H9 (cell line): ENCODE measurements around the gene C1orf21. TPM values are rescaled to one million over a fixed set of nuclear protein-coding genes. Genes with fewer than 3 reads are reported as not detected.
A peak's percentile ranks its signal among the peaks of the same experiment; 100 is the strongest.

Source experiments
- DNase-seq: peaks from one replicate; pipeline ENCODE4 v3.0.0-alpha.2; 2017
- H2AFZ ChIP-seq: one replicate; pipeline ENCODE4 v1.6.1; 2013; ENCODE audit warnings: mild to moderate bottlenecking, low read length, control low read depth, moderate library complexity
- H2AK5ac ChIP-seq: 2 replicates; pipeline ENCODE4 v1.6.1; 2013; ENCODE audit warnings: low read length, control low read depth, mixed read lengths; ENCODE audit not compliant: insufficient read length
- H2BK120ac ChIP-seq: one replicate; pipeline ENCODE4 v1.6.1; 2013; ENCODE audit warnings: low read depth, mild to moderate bottlenecking, low read length, control low read depth, inconsistent platforms; ENCODE audit not compliant: poor library complexity, severe bottlenecking
- H2BK12ac ChIP-seq: 2 replicates; pipeline ENCODE4 v1.6.1; 2013; ENCODE audit warnings: low read length, control low read depth, mixed read lengths, low read depth; ENCODE audit not compliant: insufficient read length
- H2BK15ac ChIP-seq: 2 replicates; pipeline ENCODE4 v1.6.1; 2013; ENCODE audit warnings: low read depth, low read length, control low read depth
- H2BK20ac ChIP-seq: one replicate; pipeline ENCODE4 v1.6.1; 2013; ENCODE audit warnings: low read depth, mild to moderate bottlenecking, low read length, control low read depth, inconsistent platforms; ENCODE audit not compliant: poor library complexity, severe bottlenecking
- H2BK5ac ChIP-seq: 2 replicates; pipeline ENCODE4 v1.6.1; 2013; ENCODE audit warnings: low read length, control low read depth, mixed read lengths; ENCODE audit not compliant: insufficient read length
- H3K14ac ChIP-seq: 2 replicates; pipeline ENCODE4 v1.6.1; 2013; ENCODE audit warnings: low read length, control low read depth; ENCODE audit not compliant: insufficient read depth
- H3K18ac ChIP-seq: 2 replicates; pipeline ENCODE4 v1.6.1; 2013; ENCODE audit warnings: low read depth, mild to moderate bottlenecking, mixed read lengths, low read length, control low read depth; ENCODE audit not compliant: insufficient read length
- H3K23ac ChIP-seq: 2 replicates; pipeline ENCODE4 v1.6.1; 2013; ENCODE audit warnings: low read length, control low read depth, mixed read lengths, low read depth; ENCODE audit not compliant: insufficient read length
- H3K23me2 ChIP-seq: 2 replicates; pipeline ENCODE4 v1.6.1; 2013; ENCODE audit warnings: low read depth, mild to moderate bottlenecking, mixed read lengths, low read length, control low read depth; ENCODE audit not compliant: insufficient read length, poor library complexity, severe bottlenecking
- H3K27ac ChIP-seq: 2 replicates; pipeline ENCODE4 v1.5.1; 2013; ENCODE audit warnings: low read length, control low read depth, mixed read lengths, low read depth; ENCODE audit not compliant: insufficient read length
- H3K27me3 ChIP-seq: 2 replicates; pipeline ENCODE4 v1.6.1; 2013; ENCODE audit warnings: low read length, control low read depth, inconsistent platforms; ENCODE audit not compliant: insufficient read depth
- H3K4ac ChIP-seq: 2 replicates; pipeline ENCODE4 v1.6.1; 2013; ENCODE audit warnings: low read depth, mild to moderate bottlenecking, control low read depth, inconsistent platforms, low read length, moderate library complexity
- H3K4me1 ChIP-seq: 2 replicates; pipeline ENCODE4 v1.6.1; 2013; ENCODE audit warnings: low read length, control low read depth, inconsistent platforms; ENCODE audit not compliant: insufficient read depth
- H3K4me2 ChIP-seq: 2 replicates; pipeline ENCODE4 v1.6.1; 2013; ENCODE audit warnings: low read length, control low read depth, mixed read lengths; ENCODE audit not compliant: insufficient read length, insufficient read depth
- H3K56ac ChIP-seq: 2 replicates; pipeline ENCODE4 v1.6.1; 2013; ENCODE audit warnings: low read depth, mild to moderate bottlenecking, mixed read lengths, low read length, control low read depth; ENCODE audit not compliant: insufficient read length
- H3K79me1 ChIP-seq: 2 replicates; pipeline ENCODE4 v1.6.1; 2013; ENCODE audit warnings: low read depth, mild to moderate bottlenecking, moderate library complexity, low read length, control low read depth, inconsistent platforms; ENCODE audit not compliant: insufficient read depth, poor library complexity, severe bottlenecking
- H3K79me2 ChIP-seq: 2 replicates; pipeline ENCODE4 v1.6.1; 2013; ENCODE audit warnings: low read length, control low read depth, inconsistent platforms; ENCODE audit not compliant: insufficient read depth
- H3K9ac ChIP-seq: 2 replicates; pipeline ENCODE4 v1.6.1; 2013; ENCODE audit warnings: low read length, control low read depth, mixed read lengths; ENCODE audit not compliant: insufficient read length; ENCODE audit errors: extremely low read depth
- H3K9me3 ChIP-seq: one replicate; pipeline ENCODE4 v1.6.1; 2013; ENCODE audit warnings: low read depth, low read length, inconsistent platforms; ENCODE audit not compliant: control insufficient read depth
- H3T11ph ChIP-seq: one replicate; pipeline ENCODE4 v1.6.1; 2013; ENCODE audit warnings: mild to moderate bottlenecking, low read length, control low read depth, inconsistent platforms
- H4K20me1 ChIP-seq: one replicate; pipeline ENCODE4 v1.6.1; 2013; ENCODE audit not compliant: control insufficient read depth, insufficient read length, insufficient read depth
- H4K5ac ChIP-seq: 2 replicates; pipeline ENCODE4 v1.6.1; 2013; ENCODE audit warnings: low read depth, mild to moderate bottlenecking, mixed read lengths, low read length, control low read depth; ENCODE audit not compliant: insufficient read length
- H4K8ac ChIP-seq: replicated peaks from 2 replicates; pipeline ENCODE4 v1.6.1; 2013; ENCODE audit warnings: low read length, control low read depth, mixed read lengths, low read depth; ENCODE audit not compliant: insufficient read length
- H4K91ac ChIP-seq: 2 replicates; pipeline ENCODE4 v1.6.1; 2013; ENCODE audit warnings: low read depth, mild to moderate bottlenecking, moderate library complexity, mixed read lengths, low read length, control low read depth; ENCODE audit not compliant: insufficient read length
- H3K27ac Mint-ChIP-seq, 3 experiments: 2 replicates in 2 of 3; 3 replicates in 1 of 3; pipeline ENCODE4 v1.8.0; 2020 to 2021; ENCODE audit warnings: mixed read lengths in 3 of 3, mild to moderate bottlenecking in 1 of 3, moderate library complexity in 1 of 3
- H3K27me3 Mint-ChIP-seq: 2 replicates; pipeline ENCODE4 v1.8.0; 2021; ENCODE audit warnings: low read depth, mild to moderate bottlenecking, moderate library complexity, mixed read lengths
- H3K36me3 Mint-ChIP-seq, 3 experiments: 2 replicates in 2 of 3; 3 replicates in 1 of 3; pipeline ENCODE4 v1.8.0; 2020 to 2021; ENCODE audit warnings: low read depth in 3 of 3, mixed read lengths in 3 of 3; ENCODE audit not compliant: insufficient read depth in 1 of 3
- H3K4me1 Mint-ChIP-seq, 2 experiments: 2 replicates each; pipeline ENCODE4 v1.8.0; 2020; ENCODE audit warnings: mixed read lengths in 2 of 2
- H3K4me3 Mint-ChIP-seq, 2 experiments: 2 replicates in 1 of 2; 3 replicates in 1 of 2; pipeline ENCODE4 v1.8.0; 2020 to 2021; ENCODE audit warnings: mild to moderate bottlenecking in 2 of 2, mixed read lengths in 2 of 2, moderate library complexity in 1 of 2
- H3K9me3 Mint-ChIP-seq, 2 experiments: 2 replicates in 1 of 2; 3 replicates in 1 of 2; pipeline ENCODE4 v1.8.0; 2020; ENCODE audit warnings: mild to moderate bottlenecking in 2 of 2, mixed read lengths in 2 of 2, moderate library complexity in 1 of 2
- WGBS: extraction: QIAGEN DNeasy Blood & Tissue Kit; methylation state at CpG from one replicate; pipeline ENCODE4 v1.1.7; 2013; ENCODE audit warnings: missing lambda C conversion rate, low lambda C conversion rate, mixed read lengths; ENCODE audit not compliant: insufficient read length; ENCODE audit errors: extremely low coverage; 5-methylcytosine and 5-hydroxymethylcytosine counted together
- total RNA-seq: library from RNA; stranded (reverse); gene quantifications from 2 replicates; pipeline ENCODE4 v1.2.1, GENCODE V29; 2021
- TF ChIP-seq, protein P1 (sequence below): fragments of 200-600 bp; sonication (generic); conservative IDR thresholded peaks from 3 replicates; pipeline ENCODE4 v1.8.0; 2021; ENCODE audit warnings: antibody characterized with exemption, mild to moderate bottlenecking

Gene C1orf21
- total RNA-seq, 1 experiment from 2014 or later = 36.0 TPM

DNA sequence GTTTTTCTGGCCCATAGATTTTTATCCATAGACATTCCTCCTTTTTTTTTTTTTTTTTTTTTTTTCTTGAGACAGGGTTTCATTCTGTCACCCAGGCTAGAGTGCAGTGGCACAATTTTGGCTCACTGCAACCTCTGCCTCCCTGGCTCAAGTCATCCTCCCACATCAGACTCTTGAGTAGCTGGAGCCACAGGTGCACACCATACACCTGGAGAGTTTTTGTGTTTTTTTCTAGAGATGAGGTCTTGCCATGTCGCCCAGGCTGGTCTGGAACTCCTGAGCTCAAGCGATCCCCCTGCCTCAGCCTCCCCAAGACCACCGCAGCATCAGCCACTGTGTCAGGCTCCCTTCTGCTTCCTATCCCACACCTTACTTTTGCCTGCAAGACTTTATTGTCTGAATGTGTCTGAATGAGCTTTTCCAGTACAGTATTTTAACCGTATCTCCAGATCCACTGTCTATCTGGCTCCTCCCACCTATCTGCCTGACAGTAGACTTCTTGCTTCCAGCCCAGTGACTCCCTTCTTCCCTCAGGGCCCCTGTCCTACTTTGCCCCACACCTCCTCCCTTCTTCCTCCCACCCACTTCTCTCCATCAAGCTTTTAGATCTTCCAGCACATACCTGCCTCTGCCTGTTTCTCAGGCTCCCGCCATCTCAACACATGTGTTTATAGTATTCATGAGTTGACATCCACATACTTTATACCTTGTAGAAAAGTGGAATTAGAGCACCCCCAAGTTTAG lies 6.1 kb downstream of the C1orf21 start:
- H3K9me3 Mint-ChIP-seq = no peaks in the 10 kb centered on the region; a peak in 1 of 5 replicates
- no peak overlapping the region for H3K14ac ChIP-seq
- H4K5ac ChIP-seq = no peak overlapping the region
- no peak overlapping the region for H3K23ac ChIP-seq
- H2BK120ac ChIP-seq = no peak overlapping the region
- no peak overlapping the region for H2AFZ ChIP-seq
- H3K9ac ChIP-seq = no peak overlapping the region
- H3K4ac ChIP-seq = no peak overlapping the region
- no peak overlapping the region for H3K4me3 Mint-ChIP-seq
- H2AK5ac ChIP-seq = no peak overlapping the region
- H3K4me2 ChIP-seq = no peak overlapping the region
- peaks cover 9% of the 10 kb centered on the region; the same call in 1 of the 2 replicates for H3K4me1 ChIP-seq
- TF ChIP-seq, protein P1, sequence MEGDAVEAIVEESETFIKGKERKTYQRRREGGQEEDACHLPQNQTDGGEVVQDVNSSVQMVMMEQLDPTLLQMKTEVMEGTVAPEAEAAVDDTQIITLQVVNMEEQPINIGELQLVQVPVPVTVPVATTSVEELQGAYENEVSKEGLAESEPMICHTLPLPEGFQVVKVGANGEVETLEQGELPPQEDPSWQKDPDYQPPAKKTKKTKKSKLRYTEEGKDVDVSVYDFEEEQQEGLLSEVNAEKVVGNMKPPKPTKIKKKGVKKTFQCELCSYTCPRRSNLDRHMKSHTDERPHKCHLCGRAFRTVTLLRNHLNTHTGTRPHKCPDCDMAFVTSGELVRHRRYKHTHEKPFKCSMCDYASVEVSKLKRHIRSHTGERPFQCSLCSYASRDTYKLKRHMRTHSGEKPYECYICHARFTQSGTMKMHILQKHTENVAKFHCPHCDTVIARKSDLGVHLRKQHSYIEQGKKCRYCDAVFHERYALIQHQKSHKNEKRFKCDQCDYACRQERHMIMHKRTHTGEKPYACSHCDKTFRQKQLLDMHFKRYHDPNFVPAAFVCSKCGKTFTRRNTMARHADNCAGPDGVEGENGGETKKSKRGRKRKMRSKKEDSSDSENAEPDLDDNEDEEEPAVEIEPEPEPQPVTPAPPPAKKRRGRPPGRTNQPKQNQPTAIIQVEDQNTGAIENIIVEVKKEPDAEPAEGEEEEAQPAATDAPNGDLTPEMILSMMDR = no peak
- no peak overlapping the region for H4K8ac ChIP-seq
- peak overlapping the region in 1 of 3 experiments; percentile 1; a peak in 2 of 7 replicates for H3K27ac Mint-ChIP-seq
- no peak overlapping the region for H4K91ac ChIP-seq
- no peak overlapping the region for H2BK12ac ChIP-seq
- H2BK5ac ChIP-seq = no peak overlapping the region
- peaks cover 7% of the 10 kb centered on the region for H3K23me2 ChIP-seq
- peaks cover 15% of the 10 kb centered on the region for H3K27me3 Mint-ChIP-seq
- H3K56ac ChIP-seq = no peak overlapping the region
- H3K18ac ChIP-seq = no peak overlapping the region
- H3K27me3 ChIP-seq = no peaks in the 10 kb centered on the region
- H4K20me1 ChIP-seq = no peaks in the 10 kb centered on the region
- H3K79me2 ChIP-seq = peaks cover 6% of the 10 kb centered on the region; the same call in 1 of the 2 replicates
- peaks cover 51 to 88% of the 10 kb centered on the region in 2 experiments for H3K4me1 Mint-ChIP-seq
- no peak overlapping the region for H2BK20ac ChIP-seq
- peaks cover 2% of the 10 kb centered on the region for H3K79me1 ChIP-seq
- no peak overlapping the region for H3T11ph ChIP-seq
- no CpG with 5 or more reads among the region's 5 CpGs for WGBS
- H3K27ac ChIP-seq = no peak overlapping the region
- no peak for DNase-seq
- H2BK15ac ChIP-seq = no peak overlapping the region
- H3K9me3 ChIP-seq = no peaks in the 10 kb centered on the region
- peaks cover 0 to 8% (median 2%) of the 10 kb centered on the region in 3 experiments; a peak in 1 of 7 replicates for H3K36me3 Mint-ChIP-seq
